Cerebellar nuclear complex (tissue), 1 donor: ENCODE results near the gene FSTL4.

Experiments
- DNase-seq, 2 experiments: peaks; one replicate each; lab custom pipeline; 2025; lab: John Stamatoyannopoulos, UW

FSTL4 gene

DNA sequence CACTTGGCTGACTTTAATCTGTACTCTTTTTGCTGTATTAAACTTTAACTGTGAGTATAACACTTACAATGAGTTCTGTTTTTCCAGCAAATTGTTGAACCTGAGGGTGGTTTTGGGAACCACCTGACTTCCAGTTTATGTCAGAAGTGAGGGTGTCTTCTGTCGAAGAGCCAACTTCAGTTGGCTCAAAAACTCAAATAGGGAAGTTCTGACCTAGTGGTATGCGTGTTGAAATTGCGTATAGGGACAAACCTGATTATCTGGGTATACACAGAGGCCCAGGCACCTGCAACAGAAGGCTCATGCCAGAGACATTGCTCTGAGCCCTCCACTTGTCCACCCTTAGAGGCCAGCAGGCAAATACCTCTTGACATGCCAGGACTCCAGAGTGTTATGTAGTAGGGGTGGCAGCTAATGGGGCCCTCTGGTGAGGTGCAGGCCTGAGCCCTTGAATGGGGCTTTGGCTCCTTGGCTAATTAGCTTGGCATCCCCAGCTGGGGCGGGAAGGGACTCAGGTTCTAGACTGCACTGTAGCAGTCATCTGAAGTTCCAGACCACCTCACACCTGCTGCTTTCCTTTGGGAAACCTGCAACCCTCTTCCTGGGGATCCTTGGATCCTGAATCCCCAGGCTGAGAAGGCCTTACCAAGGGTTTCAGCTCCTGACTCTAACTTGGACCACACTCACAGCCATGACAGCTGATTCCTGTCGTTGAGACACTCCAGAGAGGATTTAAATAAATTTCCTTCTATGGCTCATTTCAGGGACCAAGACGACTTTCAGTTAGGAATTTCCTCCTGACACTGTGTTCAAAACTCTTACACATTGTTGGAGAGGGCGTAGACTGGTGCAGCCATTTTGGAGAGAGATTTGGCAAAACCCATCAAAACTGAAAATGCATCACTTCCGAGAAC, 370.9 kb downstream of the FSTL4 start:
- no peak for DNase-seq

DNA sequence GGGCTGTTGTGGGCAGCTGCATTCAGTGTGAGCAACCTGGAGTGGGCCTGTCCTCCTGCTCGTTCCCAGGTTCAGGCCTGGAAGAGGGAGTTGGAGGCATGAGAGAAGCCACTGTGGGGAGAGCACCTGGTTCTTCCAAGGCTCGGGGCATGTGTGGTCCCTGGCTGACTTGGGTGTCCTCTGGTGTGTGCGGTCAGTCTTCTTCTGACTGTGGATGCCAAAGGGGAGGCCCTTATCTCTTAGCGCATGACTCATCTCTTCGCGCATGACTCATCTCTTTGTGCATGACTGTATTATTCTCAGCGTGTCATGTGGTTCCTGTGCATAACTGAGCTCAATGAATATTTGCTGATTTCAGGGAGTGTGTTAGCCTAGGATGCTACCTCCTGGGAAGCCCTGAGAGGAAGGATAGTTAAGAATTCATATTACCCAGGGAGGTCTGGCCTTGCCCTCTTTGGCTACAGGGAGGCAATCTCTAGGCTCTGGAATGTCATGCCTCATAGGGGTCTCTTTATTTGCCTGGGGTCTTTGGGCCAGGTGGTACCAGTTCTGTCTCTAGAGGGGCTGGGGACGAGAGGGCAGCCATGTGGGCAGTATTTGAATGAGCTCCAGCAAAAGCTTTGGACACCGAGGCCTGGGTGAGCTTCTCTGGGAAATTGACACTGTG, 371.8 kb downstream of the FSTL4 start:
- DNase-seq: no peak

DNA sequence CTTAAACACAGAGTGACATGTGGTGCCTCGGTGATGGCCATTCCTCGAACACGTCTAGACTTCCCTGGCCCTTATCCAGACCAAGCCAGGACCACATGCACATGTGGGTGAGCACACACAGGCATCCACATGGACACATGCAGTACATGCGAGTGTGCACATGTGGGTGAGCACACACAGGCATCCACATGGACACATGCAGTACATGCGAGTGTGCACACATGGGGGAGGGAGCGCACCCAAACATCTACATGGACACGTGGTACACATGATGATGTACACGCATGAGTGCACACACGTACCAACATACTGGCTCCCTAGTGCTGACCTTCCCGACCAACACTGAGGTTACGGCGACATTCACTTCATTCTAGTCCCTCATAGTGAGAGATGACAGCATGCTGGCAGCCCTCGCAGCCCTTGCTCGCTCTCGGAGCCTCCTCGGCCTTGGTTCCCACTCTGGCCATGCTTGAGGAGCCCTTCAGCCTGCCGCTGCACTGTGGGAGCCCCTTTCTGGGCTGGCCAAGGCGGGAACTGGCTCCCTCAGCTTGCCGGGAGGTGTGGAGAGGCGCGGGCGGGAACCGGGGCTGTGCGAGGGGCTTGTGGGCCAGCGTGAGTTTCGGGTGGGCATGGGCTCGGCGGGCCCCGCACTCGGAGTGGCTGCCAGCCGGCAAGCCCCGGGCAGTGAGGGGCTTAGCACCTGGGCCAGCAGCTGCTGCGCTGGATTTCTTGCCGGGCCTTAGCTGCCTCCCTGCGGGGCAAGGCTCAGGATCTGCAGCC, 373.7 kb downstream of the FSTL4 start:
- DNase-seq: no peak

DNA sequence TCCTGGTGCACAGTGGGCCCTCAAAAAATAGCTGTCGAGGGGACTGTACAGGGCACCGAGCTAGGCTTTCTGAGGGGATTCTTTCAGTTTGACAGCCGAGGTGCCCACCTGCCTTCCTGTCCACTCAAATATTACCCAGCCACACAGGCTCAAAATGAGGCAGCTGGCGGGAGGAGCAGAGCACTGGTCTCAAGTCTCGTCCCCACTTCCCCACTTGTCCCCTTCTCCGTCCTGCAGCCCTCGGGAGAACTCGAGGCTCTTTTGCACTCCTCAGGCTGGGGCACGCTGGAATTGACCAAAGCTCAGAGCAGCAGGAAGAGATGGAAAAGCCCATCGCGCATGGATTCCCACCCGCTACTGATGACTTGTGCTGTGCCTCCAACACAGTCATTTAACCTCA, 375.4 kb downstream of the FSTL4 start:
- DNase-seq: no peak

DNA sequence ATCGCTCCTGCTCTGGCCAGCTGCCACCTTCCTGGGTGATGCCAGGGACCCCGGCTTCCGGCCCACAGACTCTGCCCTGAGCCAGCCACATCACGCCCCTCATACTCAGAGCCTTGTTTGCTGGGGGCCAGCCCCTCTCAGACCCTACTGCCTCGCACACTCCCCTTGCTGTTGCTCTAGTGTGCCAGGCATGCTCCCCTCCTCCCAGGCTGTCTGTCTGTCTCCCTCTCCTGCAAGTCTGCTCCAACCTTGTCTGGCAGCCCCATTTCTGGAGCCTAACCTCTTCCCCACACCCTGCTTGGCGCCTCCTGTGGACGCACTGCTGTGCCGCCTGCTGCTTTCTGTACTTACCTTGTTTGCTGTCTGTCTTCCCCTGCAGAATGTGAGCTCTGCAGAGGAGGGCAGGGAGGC, 375.8 kb downstream of the FSTL4 start:
- DNase-seq: no peak

DNA sequence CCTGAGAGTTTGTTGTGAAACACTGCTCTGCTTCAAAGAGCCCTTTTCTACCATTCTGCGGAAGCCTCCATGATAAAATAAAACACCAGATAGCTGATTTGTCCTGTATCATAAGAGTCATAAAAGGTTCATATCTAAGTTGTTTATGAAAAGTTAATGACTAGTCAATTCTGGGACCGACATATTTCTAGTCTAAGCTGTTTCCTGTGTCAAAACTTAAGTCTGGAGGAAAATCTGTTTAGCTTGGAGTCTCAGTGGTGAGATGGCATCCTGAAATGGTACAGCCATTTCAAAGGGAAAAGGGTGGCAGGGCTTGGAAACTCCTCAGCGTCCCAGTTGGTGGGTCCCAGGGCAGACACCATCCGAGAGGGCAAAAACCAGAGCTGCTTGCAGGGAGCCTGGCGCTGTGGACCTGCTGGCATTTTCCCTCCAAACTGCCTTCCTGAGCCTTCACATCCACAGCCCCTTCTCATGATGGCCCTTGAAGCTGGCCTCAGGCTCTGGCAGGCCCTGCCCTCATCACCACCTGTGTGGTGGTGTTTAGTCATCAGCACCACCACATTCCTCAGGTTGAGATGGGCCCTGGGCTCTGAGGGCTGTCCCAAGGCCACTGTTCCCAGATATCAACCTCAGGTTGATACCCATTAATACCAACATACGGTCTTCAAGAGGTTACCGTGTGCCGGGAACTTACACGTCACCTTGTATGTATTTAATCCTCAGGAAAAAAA, 376.5 kb downstream of the FSTL4 start:
- no peak for DNase-seq

DNA sequence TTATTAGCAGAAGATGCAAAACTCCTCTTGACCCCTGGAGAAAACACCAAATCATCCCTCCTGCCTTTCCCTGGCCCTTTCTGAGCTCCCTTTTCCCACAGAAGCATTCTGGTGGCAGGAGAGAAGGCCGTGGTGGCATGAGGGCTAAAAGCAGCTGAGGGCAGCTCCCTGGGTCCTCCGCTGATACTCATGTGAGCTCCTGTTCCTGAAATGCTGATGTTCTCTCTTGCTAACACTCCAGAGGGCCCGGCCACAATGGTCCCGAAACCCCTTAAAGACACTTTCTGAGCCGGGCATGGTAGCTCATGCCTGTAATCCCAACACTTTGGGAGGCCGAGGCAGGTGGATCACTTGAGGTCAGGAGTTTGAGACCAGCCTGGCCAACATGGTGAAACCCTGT, 377.4 kb downstream of the FSTL4 start:
- DNase-seq: no peak

DNA sequence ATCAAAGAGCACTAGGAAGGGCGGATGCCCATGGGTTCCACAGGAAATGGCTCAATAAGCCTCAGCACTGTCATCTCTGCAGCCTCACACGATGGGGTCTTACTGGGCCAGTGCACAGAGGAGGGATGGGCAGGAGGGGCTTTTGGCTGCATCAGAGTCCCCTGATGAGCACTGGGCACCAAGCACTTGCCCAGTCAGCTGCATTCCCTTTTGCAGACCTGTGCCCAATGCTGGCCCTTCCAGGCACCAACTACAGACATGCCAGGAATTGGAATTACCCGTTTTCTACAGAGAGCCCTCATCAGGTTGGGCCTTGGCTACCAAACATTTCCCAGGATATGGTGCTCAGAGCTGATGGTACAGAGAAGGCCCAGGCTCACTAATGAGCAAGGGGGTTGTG, 378.1 kb downstream of the FSTL4 start:
- DNase-seq: no peak

DNA sequence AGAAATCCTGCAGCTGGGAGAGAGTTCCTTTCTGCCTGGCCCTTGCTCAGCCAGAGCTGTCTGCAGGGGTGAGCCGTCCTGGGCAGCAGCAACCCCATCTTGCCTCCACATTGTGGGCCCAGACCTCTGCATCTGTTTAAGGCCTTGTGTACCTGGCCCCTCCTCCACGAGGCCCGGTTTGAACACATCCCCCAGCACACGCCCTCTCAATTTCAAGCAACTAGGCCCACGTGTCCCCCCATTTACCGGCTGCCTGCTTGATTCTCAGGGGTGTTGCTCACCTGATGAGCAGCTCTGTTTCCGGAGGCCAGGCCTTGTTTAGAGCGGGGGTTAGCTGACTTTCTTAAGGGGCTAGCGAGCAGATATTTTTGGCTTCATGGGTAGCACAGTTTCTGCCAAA, 378.7 kb downstream of the FSTL4 start:
- no peak for DNase-seq

DNA sequence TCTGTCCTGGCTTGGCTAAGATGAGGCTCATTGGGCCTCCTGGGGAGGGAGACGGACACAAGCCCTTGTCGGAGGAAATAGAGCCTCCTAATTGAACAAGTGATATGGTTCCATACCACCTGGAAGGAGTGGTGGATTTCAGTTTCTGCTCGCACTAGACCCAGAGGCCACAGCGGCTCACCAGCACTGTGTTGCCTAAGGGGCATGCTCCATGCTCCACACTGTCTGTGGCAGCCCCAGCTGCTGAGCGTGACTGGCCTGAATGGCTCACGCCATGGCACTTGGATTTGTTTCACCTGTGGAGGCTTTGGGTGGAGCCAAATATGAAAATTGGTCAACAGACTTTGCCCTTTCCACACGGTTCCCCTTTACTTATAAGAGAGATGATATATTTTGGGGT, 379.4 kb downstream of the FSTL4 start:
- DNase-seq: no peak

DNA sequence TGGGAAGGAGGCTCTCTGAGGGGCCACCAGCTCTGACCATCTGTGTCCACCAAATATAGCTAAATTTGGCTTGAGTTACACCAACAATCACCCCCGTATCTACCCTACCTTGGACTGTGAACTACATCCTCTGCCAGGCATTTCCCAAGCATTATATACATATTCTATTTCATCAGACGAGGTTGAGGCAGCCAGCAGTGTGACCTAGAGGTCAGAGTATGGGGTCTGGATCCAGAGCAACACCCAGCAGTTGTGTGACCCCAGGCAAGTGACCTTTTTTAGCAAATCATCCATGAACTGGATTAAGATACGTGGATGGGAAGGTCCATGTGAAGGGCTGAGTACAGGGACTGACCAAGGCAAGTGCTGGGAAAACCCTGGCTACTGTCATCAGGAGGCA, 379.9 kb downstream of the FSTL4 start:
- no peak for DNase-seq

DNA sequence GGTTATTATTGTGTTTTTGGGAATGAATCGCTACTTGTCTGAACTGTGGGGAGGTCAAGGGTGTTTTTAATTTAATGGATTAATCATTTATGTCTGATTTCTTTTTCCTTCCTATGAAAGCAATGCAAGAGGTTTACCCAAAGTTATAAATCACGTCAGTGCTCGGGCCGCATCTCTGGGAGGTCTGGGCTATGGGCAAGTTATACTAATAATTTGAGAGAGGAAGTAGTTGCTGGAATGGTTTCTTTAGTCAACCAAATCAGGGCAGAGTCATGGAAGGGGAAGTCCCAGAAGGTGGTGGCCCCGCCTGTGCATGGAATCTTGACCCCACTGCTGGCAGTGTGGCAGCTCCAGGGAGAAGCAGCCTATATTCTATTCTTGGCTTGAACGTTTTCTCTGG, 380.3 kb downstream of the FSTL4 start:
- no peak for DNase-seq

DNA sequence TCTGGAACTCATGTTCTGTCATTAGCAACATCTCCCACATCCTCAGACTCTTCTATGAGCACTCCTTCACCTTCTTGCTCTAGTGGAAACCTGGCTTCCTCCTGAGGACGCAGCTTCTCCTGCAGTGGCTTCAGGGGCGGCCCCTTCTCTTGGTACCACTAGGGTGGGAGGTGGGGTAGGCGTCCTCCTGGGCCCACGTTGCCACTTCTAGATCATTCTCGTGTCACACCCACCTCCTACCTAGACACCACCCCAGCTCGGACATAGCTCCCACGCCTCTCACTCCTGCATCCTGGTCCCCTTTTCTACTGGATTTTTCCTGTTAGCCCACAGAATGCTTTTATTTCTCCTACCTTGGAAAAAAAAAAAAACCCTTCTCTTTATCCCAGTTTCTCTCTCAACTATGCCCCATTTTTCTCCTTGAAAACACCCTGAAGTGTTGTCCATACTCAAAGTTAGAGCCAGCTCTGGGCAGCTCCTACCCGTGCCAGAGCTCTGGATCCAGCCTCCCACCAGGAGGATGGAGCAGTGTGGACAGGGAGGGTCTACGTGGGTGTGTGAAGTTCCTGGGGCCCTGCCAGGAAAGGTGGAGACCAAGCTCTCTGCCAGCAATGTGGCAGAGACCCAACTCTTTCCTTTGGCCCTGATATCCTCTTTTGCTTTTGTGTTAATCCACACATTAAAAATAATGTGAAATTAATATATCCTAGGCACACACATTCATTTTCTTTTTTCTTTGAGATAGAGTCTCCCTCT, 381.3 kb downstream of the FSTL4 start:
- DNase-seq: no peak

DNA sequence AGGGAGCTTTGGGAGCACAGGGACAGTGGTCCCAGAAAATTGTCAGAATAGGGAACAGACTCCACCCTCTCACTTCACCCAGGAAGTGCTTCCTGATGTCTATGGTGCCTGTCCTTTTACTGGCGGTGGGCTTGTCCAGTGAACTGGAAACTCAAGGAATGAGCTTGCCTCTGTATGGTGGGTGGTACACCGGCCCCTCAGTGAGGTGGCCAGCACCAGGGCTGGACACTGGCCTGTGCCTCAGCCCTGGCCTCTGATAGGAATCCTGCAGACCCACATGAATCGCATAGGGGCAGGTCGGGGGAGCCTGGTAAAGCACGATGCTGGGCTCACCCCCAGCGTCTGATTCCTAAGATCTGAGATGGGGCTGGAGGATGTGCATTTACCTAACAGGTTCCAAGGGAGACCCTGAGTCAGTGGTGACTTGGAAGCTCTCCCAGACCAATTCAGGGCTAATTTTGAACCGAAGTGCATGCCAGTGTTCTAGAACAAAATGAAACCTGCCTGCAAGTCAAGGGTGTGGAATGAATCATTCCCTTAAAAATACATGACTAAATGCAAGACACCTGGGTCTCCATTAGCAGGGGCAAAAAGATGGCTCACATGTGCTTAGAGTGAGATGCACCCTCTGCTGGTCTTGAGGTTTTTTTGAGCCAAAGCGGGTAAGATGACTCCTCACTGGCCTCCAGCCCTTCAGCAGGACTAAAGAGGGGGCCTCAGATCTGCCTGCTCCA, 382.2 kb downstream of the FSTL4 start:
- no peak for DNase-seq

DNA sequence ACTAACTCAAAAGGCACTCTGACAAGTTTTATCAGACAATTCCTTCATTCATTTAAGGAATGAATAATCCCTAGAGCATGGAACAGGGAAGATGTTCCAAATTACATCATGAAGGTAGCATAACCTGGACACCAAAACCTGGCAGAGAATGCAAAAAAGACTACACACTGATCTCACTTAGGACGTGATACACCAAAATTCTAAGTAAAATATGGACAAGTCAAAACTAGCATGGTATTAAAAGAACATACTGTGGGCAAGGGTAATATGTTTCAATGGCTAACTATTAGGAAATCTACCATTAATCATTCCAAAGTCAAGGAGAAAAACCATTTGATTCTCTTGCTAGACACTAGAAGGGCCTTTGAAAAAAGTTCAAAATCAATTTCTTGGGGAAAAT, 384.0 kb downstream of the FSTL4 start:
- DNase-seq: no peak

DNA sequence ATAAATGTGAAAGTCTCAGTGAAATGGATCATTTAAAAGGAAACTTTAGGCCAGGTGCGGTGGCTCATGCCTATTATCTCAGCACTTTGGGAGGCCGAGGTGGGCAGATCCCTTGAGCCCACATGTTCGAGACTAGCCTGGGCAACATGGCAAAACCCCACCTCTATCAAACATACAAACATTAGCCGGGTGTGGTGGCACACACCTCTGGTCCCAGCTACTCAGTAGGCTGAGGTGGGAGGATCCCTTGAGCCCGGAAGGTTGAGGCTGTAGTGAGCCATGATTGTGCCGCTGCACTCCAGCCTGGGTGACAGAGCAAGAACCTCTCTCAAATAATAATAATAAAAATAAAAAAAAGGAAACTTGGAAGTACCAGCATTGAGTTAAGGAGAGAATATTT, 384.4 kb downstream of the FSTL4 start:
- no peak for DNase-seq

DNA sequence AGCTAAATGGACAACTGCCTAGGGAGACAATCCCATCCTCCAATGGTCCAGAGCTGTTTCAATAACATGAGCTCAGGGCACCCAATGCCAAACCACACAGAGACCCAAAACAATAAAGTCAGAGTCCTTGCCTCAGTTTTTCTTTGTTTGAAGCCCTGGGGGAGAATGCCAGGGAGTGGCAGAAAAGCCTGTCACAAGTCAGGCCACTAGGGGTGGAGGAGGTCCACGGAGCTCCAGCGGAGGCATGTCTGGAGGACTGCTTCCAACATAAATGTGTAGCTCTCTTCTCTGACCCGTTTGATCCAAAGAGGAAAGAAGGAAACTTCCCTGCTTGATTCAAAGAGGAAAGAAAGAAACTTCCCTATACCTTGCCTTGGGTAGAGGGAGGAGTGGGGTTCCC, 385.3 kb downstream of the FSTL4 start:
- DNase-seq: no peak

DNA sequence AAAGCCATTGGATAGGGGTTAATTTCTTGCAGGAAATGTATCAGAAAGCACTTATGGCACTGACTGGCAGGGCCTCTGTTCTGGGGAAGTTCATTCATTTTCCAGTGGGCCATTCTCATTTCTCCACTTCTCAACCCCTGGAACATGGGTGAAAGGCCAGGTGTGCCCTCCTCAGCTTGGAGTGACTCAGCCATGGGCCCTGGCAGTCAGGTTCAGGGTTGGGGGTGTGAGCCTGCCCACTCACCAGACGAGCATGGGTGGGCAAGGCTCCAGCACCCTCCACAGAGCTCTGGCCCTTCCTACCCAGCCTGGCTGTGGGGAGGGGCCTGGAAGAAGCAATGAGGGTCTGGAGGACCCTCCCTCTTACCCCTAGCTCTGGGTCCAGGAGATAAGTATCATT, 386.2 kb downstream of the FSTL4 start:
- DNase-seq: no peak

DNA sequence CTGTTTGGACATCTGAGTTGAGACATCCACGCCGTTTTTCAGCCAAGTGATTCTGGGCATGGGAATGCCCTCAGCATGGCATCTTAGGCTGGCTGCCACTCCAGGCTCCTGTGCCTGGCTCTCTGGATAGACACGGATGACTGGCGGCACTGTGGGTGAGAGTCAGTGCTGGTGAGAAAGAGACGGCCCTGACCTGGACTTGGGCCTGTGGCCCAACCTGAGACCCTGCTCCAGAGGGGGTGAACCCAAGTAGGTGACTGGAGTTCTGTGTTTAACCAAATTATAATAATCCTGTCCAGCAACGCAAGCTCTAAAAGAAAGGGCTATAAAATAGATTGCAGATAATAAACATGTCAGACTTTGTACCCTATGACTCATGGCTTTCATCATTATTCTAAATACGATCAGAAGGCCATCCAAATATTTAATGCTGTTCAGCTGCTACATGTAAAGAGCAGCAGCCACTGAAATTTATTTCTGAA, 386.6 kb downstream of the FSTL4 start:
- DNase-seq: peak; percentile 31 to 73

DNA sequence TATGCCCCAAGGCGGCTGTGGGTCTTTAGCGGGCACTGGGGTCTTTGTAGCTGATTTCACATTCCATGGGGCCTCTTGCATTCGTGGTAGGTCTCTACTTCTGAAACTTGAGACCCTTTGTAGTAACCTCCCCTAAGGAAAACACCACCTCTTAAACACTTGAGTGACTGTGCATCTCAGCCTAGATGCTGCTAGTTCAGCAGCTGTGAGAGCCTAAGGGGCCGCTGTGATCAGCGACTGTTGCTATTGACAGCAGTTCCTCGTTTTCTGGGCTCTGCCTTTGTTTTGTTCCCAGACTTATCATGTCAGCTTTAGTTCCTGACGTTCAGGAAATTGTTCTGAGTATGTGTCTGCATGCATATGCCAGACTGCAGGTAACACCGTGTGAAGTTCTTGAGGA, 389.4 kb downstream of the FSTL4 start:
- no peak for DNase-seq
